ENCODE measurements around the gene NCK2. TPM values are rescaled to one million over a fixed set of nuclear protein-coding genes. Genes with fewer than 3 reads are reported as not detected.

NCK2 gene
- total RNA-seq, 1 experiment from 2014 or later, result 75.4 TPM

DNA sequence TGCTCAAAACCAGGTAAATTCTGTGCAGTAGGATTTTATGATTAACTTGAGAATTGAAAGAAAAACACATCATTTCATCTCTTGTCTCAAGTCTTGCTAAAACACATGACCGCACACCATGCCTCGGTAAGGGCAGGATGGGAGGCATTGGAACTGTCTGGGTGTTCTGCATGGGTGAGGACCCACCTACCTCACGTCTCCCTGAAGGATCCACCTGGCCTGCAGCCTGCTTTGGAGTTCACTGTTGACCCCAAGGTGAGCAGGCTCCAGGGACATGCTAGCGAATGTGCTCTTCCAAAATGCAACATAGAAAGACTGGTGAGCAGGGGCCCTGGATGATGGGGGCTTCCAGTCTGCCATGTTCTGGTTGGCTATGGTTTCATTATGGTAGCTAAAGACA, 131.5 kb downstream of the NCK2 start:
- ATAC-seq (no peak), DNase-seq (ENCODE audit: low spot score) (no peak)
- CTCF ChIA-PET, result no interaction called here
- Mint-ChIP-seq H3K27me3 (ENCODE audit: low read depth) (no peaks in the 10 kb centered on the region), H3K9me3 (no peaks in the 10 kb centered on the region), H3K4me3 (no peak overlapping the region), H3K27ac (no peak overlapping the region), H3K36me3 (no peaks in the 10 kb centered on the region), H3K4me1 (peaks cover 38% of the 10 kb centered on the region)
- TF ChIP-seq NR3C1 (CRISPR knock-in tag; conservative IDR thresholded peaks at IDR 0.05; ENCODE audit: low read depth) (no peak), ZNF121 (CRISPR knock-in tag; IDR thresholded peaks at IDR 0.05) (no peak)
- TF ChIP-seq, protein P1, sequence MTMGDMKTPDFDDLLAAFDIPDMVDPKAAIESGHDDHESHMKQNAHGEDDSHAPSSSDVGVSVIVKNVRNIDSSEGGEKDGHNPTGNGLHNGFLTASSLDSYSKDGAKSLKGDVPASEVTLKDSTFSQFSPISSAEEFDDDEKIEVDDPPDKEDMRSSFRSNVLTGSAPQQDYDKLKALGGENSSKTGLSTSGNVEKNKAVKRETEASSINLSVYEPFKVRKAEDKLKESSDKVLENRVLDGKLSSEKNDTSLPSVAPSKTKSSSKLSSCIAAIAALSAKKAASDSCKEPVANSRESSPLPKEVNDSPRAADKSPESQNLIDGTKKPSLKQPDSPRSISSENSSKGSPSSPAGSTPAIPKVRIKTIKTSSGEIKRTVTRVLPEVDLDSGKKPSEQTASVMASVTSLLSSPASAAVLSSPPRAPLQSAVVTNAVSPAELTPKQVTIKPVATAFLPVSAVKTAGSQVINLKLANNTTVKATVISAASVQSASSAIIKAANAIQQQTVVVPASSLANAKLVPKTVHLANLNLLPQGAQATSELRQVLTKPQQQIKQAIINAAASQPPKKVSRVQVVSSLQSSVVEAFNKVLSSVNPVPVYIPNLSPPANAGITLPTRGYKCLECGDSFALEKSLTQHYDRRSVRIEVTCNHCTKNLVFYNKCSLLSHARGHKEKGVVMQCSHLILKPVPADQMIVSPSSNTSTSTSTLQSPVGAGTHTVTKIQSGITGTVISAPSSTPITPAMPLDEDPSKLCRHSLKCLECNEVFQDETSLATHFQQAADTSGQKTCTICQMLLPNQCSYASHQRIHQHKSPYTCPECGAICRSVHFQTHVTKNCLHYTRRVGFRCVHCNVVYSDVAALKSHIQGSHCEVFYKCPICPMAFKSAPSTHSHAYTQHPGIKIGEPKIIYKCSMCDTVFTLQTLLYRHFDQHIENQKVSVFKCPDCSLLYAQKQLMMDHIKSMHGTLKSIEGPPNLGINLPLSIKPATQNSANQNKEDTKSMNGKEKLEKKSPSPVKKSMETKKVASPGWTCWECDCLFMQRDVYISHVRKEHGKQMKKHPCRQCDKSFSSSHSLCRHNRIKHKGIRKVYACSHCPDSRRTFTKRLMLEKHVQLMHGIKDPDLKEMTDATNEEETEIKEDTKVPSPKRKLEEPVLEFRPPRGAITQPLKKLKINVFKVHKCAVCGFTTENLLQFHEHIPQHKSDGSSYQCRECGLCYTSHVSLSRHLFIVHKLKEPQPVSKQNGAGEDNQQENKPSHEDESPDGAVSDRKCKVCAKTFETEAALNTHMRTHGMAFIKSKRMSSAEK (CRISPR knock-in tag; IDR thresholded peaks at IDR 0.05; ENCODE audit: borderline replicate concordance), result no peak
- TF ChIP-seq, protein P2, sequence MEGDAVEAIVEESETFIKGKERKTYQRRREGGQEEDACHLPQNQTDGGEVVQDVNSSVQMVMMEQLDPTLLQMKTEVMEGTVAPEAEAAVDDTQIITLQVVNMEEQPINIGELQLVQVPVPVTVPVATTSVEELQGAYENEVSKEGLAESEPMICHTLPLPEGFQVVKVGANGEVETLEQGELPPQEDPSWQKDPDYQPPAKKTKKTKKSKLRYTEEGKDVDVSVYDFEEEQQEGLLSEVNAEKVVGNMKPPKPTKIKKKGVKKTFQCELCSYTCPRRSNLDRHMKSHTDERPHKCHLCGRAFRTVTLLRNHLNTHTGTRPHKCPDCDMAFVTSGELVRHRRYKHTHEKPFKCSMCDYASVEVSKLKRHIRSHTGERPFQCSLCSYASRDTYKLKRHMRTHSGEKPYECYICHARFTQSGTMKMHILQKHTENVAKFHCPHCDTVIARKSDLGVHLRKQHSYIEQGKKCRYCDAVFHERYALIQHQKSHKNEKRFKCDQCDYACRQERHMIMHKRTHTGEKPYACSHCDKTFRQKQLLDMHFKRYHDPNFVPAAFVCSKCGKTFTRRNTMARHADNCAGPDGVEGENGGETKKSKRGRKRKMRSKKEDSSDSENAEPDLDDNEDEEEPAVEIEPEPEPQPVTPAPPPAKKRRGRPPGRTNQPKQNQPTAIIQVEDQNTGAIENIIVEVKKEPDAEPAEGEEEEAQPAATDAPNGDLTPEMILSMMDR (IDR thresholded peaks at IDR 0.05), result no peak
- TF ChIP-seq, protein P3, sequence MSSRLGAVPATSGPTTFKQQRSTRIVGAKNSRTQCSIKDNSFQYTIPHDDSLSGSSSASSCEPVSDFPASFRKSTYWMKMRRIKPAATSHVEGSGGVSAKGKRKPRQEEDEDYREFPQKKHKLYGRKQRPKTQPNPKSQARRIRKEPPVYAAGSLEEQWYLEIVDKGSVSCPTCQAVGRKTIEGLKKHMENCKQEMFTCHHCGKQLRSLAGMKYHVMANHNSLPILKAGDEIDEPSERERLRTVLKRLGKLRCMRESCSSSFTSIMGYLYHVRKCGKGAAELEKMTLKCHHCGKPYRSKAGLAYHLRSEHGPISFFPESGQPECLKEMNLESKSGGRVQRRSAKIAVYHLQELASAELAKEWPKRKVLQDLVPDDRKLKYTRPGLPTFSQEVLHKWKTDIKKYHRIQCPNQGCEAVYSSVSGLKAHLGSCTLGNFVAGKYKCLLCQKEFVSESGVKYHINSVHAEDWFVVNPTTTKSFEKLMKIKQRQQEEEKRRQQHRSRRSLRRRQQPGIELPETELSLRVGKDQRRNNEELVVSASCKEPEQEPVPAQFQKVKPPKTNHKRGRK (CRISPR knock-in tag; IDR thresholded peaks at IDR 0.05; ENCODE audit: borderline replicate concordance), result no peak
- TF ChIP-seq, protein P4, sequence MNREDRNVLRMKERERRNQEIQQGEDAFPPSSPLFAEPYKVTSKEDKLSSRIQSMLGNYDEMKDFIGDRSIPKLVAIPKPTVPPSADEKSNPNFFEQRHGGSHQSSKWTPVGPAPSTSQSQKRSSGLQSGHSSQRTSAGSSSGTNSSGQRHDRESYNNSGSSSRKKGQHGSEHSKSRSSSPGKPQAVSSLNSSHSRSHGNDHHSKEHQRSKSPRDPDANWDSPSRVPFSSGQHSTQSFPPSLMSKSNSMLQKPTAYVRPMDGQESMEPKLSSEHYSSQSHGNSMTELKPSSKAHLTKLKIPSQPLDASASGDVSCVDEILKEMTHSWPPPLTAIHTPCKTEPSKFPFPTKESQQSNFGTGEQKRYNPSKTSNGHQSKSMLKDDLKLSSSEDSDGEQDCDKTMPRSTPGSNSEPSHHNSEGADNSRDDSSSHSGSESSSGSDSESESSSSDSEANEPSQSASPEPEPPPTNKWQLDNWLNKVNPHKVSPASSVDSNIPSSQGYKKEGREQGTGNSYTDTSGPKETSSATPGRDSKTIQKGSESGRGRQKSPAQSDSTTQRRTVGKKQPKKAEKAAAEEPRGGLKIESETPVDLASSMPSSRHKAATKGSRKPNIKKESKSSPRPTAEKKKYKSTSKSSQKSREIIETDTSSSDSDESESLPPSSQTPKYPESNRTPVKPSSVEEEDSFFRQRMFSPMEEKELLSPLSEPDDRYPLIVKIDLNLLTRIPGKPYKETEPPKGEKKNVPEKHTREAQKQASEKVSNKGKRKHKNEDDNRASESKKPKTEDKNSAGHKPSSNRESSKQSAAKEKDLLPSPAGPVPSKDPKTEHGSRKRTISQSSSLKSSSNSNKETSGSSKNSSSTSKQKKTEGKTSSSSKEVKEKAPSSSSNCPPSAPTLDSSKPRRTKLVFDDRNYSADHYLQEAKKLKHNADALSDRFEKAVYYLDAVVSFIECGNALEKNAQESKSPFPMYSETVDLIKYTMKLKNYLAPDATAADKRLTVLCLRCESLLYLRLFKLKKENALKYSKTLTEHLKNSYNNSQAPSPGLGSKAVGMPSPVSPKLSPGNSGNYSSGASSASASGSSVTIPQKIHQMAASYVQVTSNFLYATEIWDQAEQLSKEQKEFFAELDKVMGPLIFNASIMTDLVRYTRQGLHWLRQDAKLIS (CRISPR knock-in tag; IDR thresholded peaks at IDR 0.05; ENCODE audit: borderline replicate concordance), result no peak
- POLR2A ChIA-PET, result no interaction called here

DNA sequence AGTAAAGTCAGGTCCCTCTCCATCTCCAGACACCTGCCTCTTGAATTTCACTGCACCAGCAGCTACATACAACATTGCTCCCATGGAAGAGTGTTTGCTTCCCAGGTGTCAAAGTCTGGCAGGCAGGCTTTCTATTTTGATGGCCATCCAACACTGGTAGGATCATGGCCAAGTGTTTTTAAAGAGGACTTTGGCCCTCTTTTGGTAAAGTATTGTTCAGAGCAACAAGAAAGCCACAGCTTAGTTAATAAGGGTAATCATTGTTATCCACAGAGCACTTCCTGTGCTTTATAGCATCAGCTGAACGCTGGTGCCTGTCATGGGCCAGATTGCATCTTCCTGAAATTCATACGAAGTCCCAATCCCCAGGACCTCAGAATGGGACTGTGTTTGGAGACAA, 133.2 kb downstream of the NCK2 start:
- ATAC-seq (no peak), DNase-seq (ENCODE audit: low spot score) (no peak)
- Mint-ChIP-seq H3K4me1 (peaks cover 40% of the 10 kb centered on the region), H3K27ac (no peak overlapping the region), H3K27me3 (ENCODE audit: low read depth) (no peaks in the 10 kb centered on the region), H3K36me3 (no peaks in the 10 kb centered on the region; the same call in 1 of the 2 replicates), H3K4me3 (no peak overlapping the region), H3K9me3 (no peaks in the 10 kb centered on the region)
- ChIA-PET POLR2A (no interaction called here), CTCF (no interaction called here)
- TF ChIP-seq, protein P5, sequence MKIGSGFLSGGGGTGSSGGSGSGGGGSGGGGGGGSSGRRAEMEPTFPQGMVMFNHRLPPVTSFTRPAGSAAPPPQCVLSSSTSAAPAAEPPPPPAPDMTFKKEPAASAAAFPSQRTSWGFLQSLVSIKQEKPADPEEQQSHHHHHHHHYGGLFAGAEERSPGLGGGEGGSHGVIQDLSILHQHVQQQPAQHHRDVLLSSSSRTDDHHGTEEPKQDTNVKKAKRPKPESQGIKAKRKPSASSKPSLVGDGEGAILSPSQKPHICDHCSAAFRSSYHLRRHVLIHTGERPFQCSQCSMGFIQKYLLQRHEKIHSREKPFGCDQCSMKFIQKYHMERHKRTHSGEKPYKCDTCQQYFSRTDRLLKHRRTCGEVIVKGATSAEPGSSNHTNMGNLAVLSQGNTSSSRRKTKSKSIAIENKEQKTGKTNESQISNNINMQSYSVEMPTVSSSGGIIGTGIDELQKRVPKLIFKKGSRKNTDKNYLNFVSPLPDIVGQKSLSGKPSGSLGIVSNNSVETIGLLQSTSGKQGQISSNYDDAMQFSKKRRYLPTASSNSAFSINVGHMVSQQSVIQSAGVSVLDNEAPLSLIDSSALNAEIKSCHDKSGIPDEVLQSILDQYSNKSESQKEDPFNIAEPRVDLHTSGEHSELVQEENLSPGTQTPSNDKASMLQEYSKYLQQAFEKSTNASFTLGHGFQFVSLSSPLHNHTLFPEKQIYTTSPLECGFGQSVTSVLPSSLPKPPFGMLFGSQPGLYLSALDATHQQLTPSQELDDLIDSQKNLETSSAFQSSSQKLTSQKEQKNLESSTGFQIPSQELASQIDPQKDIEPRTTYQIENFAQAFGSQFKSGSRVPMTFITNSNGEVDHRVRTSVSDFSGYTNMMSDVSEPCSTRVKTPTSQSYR (CRISPR knock-in tag; IDR thresholded peaks at IDR 0.05), result no peak
- TF ChIP-seq SP1 (CRISPR knock-in tag; conservative IDR thresholded peaks at IDR 0.05) (no peak), GABPB1 (CRISPR knock-in tag; IDR thresholded peaks at IDR 0.05) (no peak), ZNF263 (CRISPR knock-in tag; IDR thresholded peaks at IDR 0.05; ENCODE audit: low read depth) (no peak)
- TF ChIP-seq, protein P6, sequence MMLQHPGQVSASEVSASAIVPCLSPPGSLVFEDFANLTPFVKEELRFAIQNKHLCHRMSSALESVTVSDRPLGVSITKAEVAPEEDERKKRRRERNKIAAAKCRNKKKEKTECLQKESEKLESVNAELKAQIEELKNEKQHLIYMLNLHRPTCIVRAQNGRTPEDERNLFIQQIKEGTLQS (CRISPR knock-in tag; conservative IDR thresholded peaks at IDR 0.05), result no peak
- TF ChIP-seq, protein P7, sequence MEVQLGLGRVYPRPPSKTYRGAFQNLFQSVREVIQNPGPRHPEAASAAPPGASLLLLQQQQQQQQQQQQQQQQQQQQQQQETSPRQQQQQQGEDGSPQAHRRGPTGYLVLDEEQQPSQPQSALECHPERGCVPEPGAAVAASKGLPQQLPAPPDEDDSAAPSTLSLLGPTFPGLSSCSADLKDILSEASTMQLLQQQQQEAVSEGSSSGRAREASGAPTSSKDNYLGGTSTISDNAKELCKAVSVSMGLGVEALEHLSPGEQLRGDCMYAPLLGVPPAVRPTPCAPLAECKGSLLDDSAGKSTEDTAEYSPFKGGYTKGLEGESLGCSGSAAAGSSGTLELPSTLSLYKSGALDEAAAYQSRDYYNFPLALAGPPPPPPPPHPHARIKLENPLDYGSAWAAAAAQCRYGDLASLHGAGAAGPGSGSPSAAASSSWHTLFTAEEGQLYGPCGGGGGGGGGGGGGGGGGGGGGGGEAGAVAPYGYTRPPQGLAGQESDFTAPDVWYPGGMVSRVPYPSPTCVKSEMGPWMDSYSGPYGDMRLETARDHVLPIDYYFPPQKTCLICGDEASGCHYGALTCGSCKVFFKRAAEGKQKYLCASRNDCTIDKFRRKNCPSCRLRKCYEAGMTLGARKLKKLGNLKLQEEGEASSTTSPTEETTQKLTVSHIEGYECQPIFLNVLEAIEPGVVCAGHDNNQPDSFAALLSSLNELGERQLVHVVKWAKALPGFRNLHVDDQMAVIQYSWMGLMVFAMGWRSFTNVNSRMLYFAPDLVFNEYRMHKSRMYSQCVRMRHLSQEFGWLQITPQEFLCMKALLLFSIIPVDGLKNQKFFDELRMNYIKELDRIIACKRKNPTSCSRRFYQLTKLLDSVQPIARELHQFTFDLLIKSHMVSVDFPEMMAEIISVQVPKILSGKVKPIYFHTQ (CRISPR knock-in tag; IDR thresholded peaks at IDR 0.05), result no peak
- TF ChIP-seq, protein P2 (IDR thresholded peaks at IDR 0.05), result no peak

Measured in WTC11 (cell line).